ENCODE measurements around the gene LUC7L.
"Not testable (repeated sequence)": the region's sequence is repeated elsewhere in the genome, so short reads cannot be mapped to it uniquely, and the experiment has no call there.

DNA sequence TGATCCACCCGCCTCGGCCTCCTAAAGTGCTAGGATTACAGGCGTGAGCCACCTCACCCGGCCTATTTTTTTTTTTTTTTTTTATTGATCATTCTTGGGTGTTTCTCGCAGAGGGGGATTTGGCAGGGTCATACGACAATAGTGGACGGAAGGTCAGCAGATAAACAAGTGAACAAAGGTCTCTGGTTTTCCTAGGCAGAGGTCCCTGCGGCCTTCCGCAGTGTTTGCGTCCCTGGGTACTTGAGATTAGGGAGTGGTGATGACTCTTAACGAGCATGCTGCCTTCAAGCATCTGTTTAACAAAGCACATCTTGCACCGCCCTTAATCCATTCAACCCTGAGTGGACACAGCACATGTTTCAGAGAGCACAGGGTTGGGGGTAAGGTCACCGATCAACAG, 28.8 kb upstream of the LUC7L start:
- TF ChIP-seq, protein P1, sequence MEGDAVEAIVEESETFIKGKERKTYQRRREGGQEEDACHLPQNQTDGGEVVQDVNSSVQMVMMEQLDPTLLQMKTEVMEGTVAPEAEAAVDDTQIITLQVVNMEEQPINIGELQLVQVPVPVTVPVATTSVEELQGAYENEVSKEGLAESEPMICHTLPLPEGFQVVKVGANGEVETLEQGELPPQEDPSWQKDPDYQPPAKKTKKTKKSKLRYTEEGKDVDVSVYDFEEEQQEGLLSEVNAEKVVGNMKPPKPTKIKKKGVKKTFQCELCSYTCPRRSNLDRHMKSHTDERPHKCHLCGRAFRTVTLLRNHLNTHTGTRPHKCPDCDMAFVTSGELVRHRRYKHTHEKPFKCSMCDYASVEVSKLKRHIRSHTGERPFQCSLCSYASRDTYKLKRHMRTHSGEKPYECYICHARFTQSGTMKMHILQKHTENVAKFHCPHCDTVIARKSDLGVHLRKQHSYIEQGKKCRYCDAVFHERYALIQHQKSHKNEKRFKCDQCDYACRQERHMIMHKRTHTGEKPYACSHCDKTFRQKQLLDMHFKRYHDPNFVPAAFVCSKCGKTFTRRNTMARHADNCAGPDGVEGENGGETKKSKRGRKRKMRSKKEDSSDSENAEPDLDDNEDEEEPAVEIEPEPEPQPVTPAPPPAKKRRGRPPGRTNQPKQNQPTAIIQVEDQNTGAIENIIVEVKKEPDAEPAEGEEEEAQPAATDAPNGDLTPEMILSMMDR (IDR thresholded peaks at IDR 0.05; ENCODE audit: low read depth, low read length, poor library complexity, severe bottlenecking), result not testable (repeated sequence)
- not testable (repeated sequence) for TF ChIP-seq EZH2phosphoT487 (IDR thresholded peaks at IDR 0.05; ENCODE audit: borderline replicate concordance, low read length)

Data from DOHH2 (cell line).